DND-41 (cell line): ENCODE results near the gene EIF4EBP3.

ENCODE experiments used
- CTCF ChIP-seq: IDR thresholded peaks from 2 replicates; pipeline ENCODE4 v1.5.1; 2012; ENCODE audit warnings: borderline replicate concordance, low read length, moderate library complexity, mild to moderate bottlenecking; ENCODE audit not compliant: poor library complexity, severe bottlenecking; ENCODE audit errors: extremely low read depth
- EZH2 ChIP-seq: IDR thresholded peaks from 3 replicates; pipeline ENCODE4 v1.6.1; 2012; ENCODE audit warnings: borderline replicate concordance, low read depth, mild to moderate bottlenecking, moderate library complexity, low read length, inconsistent platforms; ENCODE audit not compliant: severe bottlenecking

DNA sequence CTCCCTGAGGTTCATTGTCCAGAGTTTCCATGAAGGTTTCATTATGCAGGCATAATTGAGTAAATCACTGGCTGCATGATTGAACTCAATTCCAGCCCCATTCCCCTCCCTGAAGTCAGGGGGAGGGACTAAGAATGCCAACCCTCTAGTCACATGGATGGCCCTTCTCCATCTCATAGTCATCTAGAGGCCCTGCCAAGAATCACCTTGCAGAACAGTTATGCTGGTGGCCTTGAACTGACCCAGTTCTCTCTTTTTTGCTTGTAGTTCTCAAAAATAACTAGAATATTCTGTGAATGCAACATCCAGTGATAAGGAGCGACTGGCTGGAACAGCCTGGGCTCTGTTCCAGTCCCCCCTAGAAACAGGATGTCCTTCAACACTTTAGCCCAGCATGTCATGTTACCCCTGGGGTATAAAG lies 48.9 kb downstream of the EIF4EBP3 start:
- TF ChIP-seq CTCF, result no peak
- no peak for TF ChIP-seq EZH2
